Brain pericyte (primary cell): ENCODE data around the gene EFTUD2.

ENCODE experiments used
- DNase-seq: peaks from one replicate; pipeline ENCODE4 v3.0.0-alpha.2; 2012; ENCODE audit warnings: low read depth, low spot score

Gene EFTUD2

DNA sequence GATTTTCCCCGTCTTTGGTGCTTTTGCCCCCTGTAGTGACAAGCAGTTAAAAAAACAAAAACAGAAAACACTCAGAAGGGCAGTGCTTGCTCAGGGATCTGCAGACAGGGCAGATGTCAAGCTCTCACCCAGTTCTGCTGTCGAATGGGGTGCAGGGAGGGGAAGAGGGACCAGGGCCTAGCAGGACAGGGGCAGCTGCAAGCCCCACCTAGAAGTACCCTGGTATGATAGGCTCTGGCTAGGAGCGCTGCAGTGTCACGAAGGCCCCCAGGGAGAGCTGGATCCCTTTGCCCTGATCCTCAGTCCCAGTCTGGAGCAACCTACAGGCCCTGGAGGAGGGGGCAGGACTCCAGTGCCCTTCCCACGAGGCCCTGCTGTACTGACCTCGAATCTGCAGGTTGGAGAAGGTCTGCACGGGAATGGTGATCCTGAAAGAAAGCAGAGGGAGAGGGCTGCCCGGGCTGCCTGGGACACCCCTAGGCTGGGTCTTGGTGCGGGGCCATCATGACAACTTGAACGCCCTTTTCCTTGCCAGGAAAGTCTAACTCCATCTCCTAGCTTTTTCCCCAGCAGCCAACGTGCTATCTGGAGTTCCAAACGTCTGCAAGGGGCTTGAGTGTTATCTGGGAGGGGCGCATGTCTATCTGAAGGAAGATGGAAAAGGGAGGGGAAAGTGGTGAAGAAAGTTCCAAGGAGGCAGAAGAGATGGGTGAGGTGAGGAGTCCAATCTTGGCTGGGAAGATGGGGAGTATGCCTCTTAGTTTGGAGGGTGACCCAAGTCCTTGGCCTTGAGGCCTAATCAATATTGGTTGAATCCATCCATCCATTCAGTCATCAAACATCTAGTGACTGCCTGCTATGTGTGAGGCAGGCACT, 11.2 kb upstream of the EFTUD2 start:
- no peak for DNase-seq

DNA sequence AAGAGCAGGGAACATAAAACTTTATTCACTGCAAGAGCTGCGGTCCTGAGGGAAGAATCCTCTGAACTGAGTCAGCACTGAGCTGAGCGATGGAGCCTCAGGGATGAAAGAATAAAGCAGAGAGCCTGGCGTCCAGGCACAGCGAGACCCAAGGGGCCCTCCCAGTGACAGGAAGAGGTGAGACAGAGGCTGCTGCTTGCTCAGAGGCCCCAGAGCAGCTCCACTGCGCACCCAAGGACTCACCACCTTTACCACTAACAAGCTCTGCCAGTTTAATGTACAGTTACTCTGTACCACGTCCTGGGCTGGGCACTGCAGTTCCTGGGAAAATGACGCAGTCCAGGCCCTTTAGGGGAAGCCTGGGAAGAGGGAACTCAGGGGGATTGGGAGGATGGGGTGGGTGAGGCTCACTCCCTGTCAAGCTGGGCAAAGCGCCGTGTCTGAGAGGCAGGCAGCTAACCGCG, 10.5 kb upstream of the EFTUD2 start:
- DNase-seq = peak; percentile 42

DNA sequence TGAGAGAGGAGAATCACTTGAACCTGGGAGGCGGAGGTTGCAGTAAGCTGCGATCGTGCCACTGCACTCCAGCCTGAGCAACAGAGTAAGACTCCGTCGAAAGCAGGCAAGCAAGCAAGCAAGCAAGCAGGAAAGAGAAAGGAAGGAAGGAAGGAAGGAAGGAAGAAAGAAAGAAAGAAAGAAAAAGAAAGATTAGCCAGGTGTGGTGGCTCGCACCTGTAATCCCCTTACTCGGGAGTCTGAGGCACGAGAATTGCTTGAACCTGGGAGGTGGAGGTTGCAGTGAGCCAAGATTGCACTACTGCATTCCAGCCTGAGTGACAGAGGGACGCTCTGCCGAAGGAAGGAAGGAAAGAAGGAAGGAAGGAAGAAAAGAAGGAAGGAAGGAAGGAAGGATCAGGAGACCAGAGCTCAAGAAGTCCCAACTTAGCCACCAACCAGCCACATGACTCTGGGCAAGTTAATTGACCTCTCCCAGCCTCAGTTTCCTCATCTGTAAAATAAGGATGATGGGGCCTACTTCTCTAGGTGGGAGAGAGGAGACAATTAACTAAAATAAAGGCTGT, 9.6 kb upstream of the EFTUD2 start:
- DNase-seq = no peak

DNA sequence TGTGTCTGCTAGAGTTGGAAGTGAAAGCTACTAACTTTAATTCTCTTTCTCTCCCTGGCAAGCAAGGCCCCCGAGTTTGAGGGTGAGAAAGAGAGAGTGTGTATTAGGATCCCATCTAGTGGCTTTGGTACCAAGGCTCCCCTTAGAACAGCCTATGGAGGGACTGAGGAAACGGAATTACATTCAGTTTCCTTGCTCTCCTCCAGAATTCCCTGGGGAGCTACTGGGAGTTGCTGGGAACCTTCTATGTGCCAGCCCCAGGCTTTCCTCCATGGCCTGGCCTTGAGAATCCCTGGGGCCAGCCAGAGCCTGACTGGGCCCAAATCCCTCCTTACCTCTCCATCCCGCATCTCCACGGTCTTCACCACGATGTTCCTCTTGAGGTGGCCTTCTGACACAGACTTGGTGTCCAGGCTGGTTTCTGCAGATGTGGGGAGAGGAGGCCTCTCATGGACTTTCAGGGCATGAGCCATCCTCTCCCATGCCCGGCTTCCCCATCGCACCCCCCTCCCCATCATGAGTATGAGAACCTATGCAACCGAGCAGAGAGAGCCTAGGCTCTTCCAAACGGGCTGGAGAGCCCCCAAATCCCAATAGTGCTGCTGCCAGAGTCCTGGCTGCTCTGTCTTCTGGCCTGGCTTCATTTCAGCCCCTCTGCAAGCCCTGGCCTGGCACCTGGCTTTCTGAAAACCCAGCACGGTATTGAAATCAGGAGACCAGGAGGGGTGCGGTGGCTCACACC, 8.7 kb upstream of the EFTUD2 start:
- DNase-seq = no peak

DNA sequence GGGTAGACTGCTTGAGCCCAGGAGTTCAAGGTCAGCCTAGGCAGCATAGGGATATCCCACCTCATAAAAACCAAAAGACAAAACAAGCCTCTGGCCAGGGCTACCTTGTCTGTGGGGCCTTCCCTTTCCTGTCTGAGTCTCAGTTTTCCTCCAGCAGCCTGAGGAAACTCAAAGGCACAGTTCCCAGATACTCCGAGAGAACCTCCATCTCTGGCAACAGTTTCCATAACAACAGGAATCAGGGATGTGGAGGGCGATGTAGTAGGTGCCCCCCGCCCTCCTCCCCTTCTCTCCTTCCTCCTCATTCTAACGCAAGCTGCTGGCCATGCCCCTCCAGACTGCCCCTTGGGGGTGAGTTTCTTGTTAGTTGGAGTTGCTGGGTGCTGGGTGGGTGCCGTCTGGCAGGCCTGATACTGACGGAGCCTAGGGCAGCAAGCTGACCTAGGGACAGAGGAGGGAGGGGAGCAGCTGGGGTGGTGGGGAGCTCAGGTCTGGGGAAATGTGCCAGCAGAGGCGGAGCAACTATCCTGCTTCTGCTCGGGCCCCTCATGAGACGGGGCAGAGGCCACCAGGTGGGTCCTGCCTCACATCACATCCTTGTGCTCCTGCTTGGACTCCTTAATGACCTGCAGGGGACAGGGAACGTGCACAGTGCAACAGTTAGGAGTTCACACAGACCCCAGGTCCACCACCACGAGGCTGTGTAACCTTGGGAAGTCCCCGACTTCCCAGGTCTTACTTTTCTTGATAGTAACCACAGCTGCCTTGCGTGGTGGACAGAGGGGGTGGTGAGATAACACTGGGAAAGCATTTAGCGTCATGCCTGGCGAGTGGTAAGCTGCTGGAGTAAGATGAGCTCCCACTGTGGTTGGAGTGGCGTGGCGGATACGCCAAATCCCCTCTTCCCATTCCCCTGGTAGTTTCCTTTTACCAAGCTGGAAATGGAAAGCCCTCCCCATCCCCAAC, 7.8 kb upstream of the EFTUD2 start:
- DNase-seq = no peak

DNA sequence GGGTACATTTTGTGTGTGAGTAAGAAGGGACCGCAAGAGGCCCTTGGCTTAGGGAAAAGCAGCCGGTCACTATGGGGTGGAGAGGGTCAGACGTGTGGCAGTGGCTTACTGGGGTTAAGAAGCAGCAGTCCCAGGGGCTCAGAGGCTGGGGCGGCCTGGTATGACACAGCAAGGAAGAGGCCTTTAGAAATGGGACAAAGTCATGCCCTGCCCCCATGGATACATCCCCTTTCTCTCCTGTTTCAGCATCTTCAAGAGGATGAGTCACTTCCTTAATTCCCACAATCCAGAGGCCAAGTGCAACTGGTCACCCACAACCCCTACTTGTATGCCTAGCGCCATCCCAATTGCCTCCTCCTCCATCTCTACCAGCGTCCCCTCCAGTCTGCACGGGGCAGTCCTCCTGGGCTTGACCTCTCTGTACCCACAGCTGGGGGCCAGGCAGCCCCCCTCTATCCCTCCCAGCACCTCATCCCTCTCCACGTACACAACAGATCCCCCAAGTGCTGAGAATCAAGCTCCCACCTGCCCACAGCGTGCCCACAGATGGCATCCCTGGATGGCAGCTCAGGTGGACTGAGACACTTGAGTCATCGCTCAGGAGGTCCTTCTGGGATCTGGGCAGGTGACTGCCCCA, 6.9 kb upstream of the EFTUD2 start:
- no peak for DNase-seq

DNA sequence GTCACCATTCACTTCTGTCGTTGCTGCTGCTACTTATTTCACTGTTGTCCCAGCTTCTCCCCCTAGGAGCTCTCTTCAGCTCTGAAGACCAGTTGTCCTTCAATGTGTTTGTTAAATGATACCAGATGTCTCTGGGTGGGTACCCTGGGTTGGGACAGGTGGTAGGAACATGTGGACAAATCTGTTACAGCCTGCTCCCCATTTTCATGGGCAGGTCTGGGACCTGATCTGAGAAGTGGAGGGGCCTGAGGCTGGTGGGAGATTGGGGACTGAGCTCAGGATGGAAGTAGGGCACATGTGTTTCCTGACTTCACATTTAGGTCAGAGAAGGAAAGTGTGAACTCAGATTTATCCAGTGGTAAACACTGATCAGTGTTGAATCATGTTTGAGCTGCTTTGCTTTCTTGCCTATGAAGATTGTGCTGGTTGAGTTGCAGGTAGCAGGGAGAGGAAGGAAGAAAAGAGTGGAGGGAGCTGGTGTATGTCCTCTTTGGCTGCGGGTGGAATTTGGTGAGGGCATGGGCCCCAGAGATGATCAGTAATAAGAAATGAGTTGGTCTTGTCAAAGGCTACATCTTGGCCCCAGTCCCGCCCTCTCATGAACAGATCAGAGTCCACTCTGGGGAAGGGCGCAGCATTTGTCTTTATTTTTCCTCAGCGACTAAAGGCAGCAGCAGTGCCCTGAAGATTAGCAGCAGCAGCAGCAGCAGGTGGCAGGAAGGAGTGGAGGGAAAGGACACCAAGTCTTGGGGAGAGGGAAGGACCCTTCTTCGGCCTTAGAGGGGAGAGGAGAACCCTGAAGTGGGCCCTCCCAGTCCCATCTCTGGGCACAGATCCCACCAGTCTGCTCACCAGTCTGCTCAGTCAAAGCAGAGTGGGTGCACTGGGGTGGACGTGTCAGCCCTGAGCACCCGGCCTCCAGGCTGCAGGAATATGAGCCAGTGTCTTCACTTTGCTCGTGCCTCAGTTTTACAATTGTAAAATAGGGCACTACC, 6.1 kb upstream of the EFTUD2 start:
- no peak for DNase-seq

DNA sequence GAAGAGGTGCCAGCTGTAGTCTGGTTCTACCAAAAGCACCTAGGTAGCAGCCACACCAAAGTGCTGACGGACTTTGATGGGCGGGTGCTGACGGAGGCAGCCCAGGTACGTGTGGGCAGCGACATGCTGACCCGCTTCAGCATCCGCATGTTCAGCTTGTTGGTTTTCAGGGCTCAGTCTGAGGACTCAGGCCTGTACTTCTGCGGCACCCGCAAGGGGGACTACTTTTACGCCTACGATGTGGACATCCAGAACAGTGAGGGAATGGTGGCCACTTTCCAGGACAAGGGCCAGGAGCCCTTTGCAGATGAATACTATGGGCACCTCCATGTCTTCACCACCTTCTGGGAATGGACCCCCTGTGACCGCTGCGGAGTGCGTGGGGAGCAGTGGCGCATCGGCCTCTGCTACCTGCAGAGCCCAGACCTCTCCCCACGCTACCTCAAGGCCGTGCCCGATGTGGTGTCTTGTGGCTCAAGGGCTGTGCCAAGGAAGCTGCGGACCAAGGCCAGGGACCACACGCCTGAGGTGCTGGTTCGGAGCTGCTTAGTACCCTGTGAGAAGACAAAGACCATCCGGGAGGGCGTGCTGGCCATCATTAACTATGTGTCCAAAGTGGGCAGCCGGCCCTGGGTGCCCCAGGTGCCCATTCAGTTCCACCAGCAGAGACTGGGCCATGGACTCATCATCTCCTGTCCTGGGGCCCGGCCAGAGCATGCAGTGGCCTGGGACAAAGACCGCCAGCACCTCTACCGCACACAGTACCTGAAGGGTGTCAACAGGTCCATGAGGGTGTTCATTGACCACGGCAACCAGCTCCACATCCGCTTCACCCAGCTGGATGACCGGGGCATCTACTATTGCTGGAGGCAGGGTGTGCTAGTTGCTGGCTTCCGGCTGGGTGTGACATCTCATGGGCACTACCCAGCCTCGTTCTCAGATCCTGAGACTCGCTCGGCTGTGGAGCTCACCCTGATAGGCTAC, 5.0 kb upstream of the EFTUD2 start:
- DNase-seq = no peak

DNA sequence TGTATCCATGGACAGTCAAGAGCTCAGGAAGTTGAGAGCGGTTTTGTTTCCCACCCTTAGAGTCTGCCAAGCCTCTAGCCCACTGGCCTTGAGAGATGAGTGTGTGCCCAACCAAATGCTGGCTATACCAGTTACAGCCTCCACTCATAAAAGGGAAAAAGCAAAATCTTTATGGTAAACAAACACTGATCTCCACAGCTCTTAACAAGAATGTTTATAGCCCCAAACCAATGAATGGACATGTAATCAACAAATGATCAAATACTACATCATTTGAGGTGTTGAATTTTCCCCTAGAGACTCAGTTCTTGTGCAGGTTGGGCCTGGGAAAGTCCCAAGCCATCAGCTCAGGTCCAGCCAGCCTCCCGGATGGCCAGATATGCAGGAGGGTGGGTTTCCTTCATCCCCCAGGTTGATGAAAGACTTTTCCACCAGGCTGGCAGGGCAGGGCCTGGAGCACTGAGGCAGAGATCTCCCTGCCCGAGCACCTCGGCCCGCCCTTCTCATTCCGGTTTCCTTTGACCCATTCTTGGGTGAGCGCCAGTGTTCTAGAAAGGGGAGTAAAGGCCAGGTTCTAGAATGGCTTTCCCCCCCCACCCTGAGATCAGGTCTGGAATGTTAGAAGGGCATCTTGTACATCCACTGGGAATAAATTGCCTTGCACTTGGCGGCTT, 3.9 kb upstream of the EFTUD2 start:
- no peak for DNase-seq

DNA sequence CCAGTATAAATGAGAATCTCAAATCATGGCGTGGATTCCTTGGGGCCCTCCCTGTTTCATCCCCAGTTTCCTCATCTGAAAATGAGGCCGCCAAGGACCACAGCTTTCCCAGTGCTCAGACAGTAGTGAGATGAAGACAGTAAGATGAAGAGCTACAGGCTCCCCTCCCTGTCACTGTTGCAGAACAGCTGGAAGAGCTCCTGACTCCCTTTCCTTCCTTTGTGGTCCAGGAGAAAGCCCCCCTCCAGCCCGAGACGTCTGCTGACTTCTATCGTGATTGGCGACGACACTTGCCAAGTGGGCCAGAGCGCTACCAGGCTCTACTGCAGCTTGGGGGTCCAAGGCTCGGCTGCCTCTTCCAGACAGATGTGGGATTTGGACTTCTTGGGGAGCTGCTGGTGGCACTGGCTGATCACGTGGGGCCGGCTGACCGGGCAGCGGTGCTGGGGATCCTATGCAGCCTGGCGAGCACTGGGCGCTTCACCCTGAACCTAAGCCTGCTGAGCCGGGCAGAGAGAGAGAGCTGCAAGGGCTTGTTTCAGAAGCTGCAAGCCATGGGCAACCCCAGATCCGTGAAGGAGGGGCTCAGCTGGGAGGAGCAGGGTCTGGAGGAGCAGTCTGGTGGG, 3.0 kb upstream of the EFTUD2 start:
- no peak for DNase-seq

DNA sequence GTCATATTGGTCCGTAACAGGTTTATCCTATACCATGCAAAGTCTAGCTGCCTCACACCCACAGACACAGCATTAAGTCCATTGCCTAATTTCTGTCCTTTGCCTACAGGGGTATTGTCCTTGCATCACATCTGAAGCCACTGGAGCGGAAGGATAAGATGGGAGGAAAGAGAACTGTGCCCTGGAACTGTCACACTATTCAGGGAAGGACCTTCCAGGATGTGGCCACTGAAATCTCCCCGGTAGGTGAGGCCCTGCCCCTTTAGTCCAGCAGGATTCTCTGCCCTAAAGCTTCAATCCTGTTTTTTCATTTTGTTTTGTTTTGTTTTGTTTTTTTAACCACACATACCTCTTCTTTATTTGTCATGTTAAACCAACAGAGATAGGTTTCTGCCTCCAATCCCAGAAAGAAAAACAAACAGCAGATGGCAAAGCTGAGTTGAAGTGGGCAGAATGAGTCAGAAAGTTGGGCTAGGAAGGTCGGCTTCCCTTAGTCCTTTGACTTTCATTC, 2.2 kb upstream of the EFTUD2 start:
- DNase-seq = peak; percentile 67

DNA sequence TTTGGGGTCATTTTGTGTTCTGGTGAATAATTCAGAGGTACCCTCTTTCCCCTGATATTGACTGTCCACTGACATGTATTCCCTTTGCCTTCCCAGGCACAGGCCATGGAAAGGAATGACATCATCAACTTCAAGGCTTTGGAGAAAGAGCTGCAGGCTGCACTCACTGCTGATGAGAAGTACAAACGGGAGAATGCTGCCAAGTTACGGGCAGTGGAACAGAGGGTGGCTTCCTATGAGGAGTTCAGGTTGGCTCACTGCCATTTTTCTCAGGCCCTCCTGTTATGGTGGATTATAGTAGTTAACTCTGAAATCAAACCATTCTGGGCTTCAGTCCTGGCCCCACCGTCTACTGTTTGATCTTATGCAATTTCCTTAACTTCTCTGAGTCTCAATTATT, 1.6 kb upstream of the EFTUD2 start:
- peak; percentile 83 for DNase-seq

DNA sequence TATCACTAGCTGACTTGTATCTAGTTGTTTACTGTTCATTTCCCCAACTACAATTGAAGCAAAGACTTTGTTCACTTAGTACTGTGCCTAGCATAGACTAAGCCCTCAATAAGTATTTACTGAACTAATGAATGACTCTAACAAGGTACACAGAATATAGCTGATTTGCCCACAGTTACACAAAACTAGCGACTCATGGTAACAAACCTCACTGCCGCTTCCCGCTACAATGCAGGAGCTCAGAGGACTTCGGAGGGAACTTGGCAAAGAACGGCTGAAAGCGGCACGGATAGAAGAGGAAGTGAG, 524 bp downstream of the EFTUD2 start:
- no peak for DNase-seq

DNA sequence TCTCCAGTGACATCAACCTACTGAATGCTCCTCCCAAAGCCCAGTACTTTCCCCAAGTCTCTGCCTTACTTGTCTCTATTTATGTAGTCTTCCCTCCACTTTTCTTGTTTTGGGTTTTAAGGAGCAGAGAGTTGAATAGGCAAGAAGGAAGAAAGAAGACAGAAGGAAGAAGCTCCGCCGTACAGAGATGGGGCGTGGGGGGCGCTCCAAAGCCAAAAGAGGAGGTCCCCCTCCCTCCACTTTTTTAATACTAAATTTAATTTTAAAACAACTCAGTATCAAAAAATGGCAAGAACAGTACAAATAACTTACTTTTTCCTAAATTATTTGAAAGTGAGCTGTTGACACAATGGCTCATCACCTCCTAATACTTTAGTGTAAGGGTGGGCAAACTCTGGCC, 4.6 kb downstream of the EFTUD2 start:
- DNase-seq = no peak

DNA sequence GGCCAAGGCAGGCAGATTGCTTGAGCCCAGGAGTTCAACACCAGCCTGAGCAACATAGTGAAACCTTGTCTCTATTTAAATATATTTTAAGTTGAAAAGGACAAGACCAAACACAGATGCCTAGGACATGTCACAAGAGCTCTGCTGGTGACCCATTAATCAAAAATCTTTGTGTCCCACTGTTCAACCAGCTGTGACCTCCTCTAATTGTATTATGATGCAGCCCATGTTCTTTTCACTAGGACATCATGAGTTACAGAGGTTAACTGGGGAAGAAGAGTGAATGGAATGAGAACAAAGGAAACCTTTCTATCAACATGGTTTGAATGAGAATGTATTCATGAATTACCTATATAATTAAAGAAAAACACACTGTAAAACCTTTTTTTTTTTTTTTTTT, 7.0 kb downstream of the EFTUD2 start:
- DNase-seq = no peak

DNA sequence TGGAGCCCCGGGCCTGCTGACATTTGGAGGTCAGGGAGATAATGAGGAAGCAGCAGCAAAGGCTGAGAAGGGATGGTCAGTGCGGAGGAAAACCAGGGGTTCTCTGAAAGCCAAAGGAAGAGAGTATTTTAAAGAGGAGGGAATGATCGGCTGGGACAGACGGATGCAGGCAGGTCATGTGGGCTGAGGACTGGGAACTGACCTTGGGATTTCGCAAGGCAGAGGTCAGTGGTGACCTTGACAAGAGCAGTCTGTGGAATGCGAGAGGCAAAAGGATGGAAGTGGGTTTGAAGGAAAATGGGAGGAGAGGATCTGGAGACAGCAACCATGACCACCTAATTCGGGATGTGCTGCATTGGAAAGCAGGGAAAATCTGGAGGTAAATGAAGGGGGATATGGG, 10.2 kb downstream of the EFTUD2 start:
- DNase-seq = no peak
